D721Med (cell line): Measurements from ENCODE around the gene CCN5.
"Not testable (repeated sequence)": the region's sequence is repeated elsewhere in the genome, so short reads cannot be mapped to it uniquely, and the experiment has no call there.

Experiments
- DNase-seq: peaks from one replicate; pipeline ENCODE4 v3.0.0; 2011; ENCODE audit warnings: low spot score; ENCODE audit not compliant: insufficient read length
- FAIRE-seq: peaks from 2 replicates; lab custom pipeline; 2011; peaks lifted over from hg19 to GRCh38; lab: Jason Lieb, UNC
- CTCF ChIP-seq: IDR thresholded peaks from 2 replicates; pipeline ENCODE4 v1.5.1; 2012; ENCODE audit warnings: mild to moderate bottlenecking, control low read depth; ENCODE audit not compliant: insufficient read depth; ENCODE audit errors: missing control alignments

The CCN5 gene

DNA sequence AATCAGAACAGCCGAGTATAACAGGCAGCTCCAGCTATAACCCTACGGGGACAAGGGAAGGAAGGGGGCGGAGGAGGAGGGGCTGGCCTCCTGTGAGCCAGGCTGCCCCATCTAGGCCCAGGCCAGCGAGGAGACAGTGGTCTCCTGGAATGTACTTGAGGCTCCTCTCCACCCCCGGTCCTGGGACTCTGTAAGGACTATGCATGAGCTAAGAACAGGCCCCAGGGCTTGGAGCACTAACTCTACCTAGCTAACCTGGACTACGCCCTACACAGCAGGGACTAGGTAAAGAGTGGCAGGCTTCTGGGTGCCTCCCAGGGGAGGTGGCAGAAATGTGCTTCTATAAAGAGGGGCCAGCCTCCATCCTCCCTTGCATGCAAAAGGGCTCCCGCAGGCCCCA, 39.4 kb downstream of the CCN5 start:
- DNase-seq: no peak
- no peak for FAIRE-seq
- TF ChIP-seq CTCF: no peak

DNA sequence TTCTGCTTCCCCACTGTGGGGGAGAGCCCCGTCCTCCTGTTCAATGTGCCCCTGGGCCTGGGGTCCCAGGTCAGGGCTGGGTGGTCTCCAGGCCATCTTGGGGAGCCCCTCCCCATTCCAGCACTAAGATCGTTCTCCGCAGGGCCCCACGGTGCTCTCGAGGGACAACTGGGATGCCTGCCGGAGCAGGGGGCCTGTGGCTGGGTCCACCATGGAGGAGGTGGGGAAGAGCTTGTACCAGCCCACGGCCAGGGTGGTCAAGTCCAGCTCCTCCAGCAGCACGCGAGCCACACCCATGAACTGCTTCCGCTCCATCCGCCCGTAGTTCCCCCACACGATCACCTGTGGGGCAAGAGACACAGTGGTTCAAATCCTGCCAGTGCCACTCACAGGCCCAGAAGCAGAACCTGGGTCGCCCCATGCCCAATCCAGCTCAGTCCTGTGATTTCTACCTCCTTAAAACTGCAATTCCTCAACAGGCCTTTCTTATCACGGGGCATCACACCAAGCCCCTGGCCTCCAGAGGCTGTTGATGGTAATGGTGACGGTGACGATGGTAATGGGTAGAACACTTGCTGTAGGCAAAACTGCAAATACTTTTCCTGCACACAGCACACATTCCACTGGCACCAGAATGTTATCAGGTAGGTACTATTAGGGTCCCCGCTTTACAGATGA, 41.0 kb downstream of the CCN5 start:
- DNase-seq (no peak), FAIRE-seq (no peak)

GRCh38 chr20:44756956-44757355, 41.8 kb downstream of the CCN5 start:
- no peak for FAIRE-seq
- no peak for DNase-seq

More for the DNA sequence above, 41.0 kb downstream of the CCN5 start:
- no peak for TF ChIP-seq CTCF

DNA sequence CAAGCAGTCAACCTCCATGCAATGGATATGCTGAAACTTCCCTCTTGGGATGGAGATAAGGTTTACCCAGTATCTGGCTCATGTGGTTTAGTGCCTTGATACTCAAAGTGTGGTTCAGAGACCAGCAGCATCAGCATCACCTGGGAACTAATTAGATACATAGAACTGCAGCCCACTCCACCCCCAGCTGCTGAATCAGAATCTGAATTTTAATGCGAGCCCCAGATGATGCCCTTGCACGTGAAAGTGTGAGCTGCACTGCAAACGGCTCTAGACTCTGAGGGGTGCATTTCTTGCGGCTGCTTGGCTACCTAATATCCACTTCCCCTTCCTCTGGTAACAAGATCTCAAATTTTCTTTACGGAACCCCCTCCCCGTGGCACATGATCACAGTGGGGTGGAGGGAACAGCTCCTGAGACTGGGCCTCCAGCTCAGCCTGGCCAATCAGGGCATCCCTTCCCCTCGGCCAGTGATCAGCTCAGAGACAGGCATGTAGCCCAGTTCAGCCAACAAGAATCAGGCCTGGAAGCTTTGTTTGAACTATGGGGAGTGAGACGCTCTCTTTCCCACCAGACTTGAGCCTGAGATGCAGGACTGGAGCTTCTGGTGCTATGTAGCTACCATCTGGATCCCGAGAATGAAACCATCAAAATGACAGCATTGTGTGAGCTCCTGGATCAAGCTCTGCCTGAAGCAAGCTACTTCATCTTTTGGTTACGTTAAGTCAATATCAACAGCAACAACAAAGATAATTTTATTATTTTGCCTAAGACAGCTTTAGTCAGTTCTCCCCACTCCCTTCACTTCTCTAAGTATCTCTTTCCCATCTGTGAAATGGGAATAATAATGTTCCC, 43.3 kb downstream of the CCN5 start:
- FAIRE-seq: no peak
- no peak for TF ChIP-seq CTCF

More at GRCh38 chr20:44756956-44757355, 41.8 kb downstream of the CCN5 start:
- no peak for TF ChIP-seq CTCF

DNA sequence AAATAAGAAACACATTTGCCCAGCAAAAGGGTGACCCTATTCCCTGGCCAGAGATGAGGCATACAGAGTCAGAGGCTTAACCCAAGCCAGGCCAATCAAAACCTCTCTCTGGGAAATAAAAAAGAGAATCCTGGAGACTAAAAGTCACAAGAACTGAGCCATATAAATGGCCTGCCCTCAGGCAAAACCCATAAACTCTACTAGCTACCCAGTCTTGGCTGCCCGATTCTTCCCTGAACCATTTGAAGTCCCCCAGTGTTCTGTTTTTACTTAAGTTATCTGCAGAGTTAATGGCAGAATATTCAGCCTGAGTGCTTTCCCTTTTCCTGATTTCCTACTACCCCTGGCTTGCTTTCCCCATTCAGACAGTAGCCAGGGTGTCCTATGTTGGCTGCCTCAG, 44.4 kb downstream of the CCN5 start:
- TF ChIP-seq CTCF: no peak
- DNase-seq (no peak), FAIRE-seq (no peak)

More for the DNA sequence above, 43.3 kb downstream of the CCN5 start:
- DNase-seq: no peak

GRCh38 chr20:44761423-44761822, 46.3 kb downstream of the CCN5 start:
- TF ChIP-seq CTCF: no peak
- DNase-seq (no peak), FAIRE-seq (no peak)

GRCh38 chr20:44762466-44763140, 47.4 kb downstream of the CCN5 start:
- no peak for TF ChIP-seq CTCF
- FAIRE-seq: no peak

DNA sequence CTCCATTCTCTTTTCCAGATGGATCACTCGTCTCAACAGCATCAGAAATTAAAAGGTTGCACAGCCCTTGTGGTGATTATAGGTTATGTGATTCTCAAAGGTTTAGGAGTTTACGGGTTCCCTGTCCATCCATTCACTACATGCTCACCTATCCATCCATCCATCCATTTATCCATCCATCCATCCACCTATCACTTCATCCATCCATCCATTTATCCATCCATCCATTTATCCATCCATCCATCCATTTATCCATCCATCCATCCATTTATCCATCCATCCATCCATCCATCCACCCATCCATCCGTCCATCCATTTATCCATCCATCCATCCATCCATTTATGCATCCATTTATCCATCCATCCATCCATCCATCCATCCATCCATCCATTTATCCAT, 48.6 kb downstream of the CCN5 start:
- not testable (repeated sequence) for DNase-seq, FAIRE-seq

More at GRCh38 chr20:44762466-44763140, 47.4 kb downstream of the CCN5 start:
- no peak for DNase-seq
